ENCODE measurements around the gene ZNF485.

GRCh38 chr10:43576062-43576461 is 30.2 kb upstream of the ZNF485 start:
- TF ChIP-seq CTCF (conservative IDR thresholded peaks at IDR 0.05 in 1 of 2, IDR thresholded peaks at IDR 0.05 in 1 of 2; ENCODE audit: extremely low read depth in 1 of 2, insufficient read depth in 1 of 2, low read depth in 1 of 2, low read length in 2 of 2) (no peak), EZH2 (IDR thresholded peaks at IDR 0.05; ENCODE audit: borderline replicate concordance, low read length) (no peak)

All from mammary epithelial cell (primary cell).